Measurements from ENCODE around the gene ITPKC. TPM values are rescaled to one million over a fixed set of nuclear protein-coding genes. Genes with fewer than 3 reads are reported as not detected.

ITPKC gene
- total RNA-seq, 4 donors from 2014 or later: 20.9 to 68.6 (median 40.5) TPM

GRCh38 chr19:40674291-40674690 lies 42.6 kb upstream of the ITPKC start:
- TF ChIP-seq CTCF (IDR thresholded peaks at IDR 0.05; ENCODE audit: low read depth): no peak

- TF ChIP-seq CTCF (IDR thresholded peaks at IDR 0.05; ENCODE audit: low read depth): no peak
These were observed 39.8 kb upstream of the ITPKC start for GRCh38 chr19:40677156-40677555.

GRCh38 chr19:40681039-40681438 lies 35.9 kb upstream of the ITPKC start:
- no peak for TF ChIP-seq CTCF (IDR thresholded peaks at IDR 0.05; ENCODE audit: low read depth)

GRCh38 chr19:40682431-40682964 lies 34.4 kb upstream of the ITPKC start:
- TF ChIP-seq CTCF (IDR thresholded peaks at IDR 0.05; ENCODE audit: low read depth): no peak

- no peak for TF ChIP-seq CTCF (IDR thresholded peaks at IDR 0.05; ENCODE audit: low read depth)
These were observed 33.5 kb upstream of the ITPKC start for GRCh38 chr19:40683437-40683836.

- no peak for TF ChIP-seq CTCF (IDR thresholded peaks at IDR 0.05; ENCODE audit: low read depth)
These were observed 32.6 kb upstream of the ITPKC start for GRCh38 chr19:40684280-40684679.

GRCh38 chr19:40685016-40685526 lies 31.8 kb upstream of the ITPKC start:
- TF ChIP-seq CTCF (IDR thresholded peaks at IDR 0.05; ENCODE audit: low read depth): no peak
